ENCODE results near the gene PLA2G6. TPM values are rescaled to one million over a fixed set of nuclear protein-coding genes. Genes with fewer than 3 reads are reported as not detected.

Gene PLA2G6
- polyA plus RNA-seq, 2 of the 4 experiments (the other 2 are of a cell fraction): 7.4 to 7.6 TPM

GRCh38 chr22:38175206-38176118 is 6.2 kb downstream of the PLA2G6 start:
- ChIA-PET POLR2A (no interaction called here), CTCF (interaction anchor here (0.5 to 1.4 kb wide), 5 partner anchors 25 to 672 kb away, joined by 3 to 5 read pairs (median 3); no protein-coding TSS in a partner anchor)
- H3K27ac ChIP-seq: peak overlapping the region in 1 of 2 experiments; percentile 11; a peak in 2 of 6 replicates

DNA sequence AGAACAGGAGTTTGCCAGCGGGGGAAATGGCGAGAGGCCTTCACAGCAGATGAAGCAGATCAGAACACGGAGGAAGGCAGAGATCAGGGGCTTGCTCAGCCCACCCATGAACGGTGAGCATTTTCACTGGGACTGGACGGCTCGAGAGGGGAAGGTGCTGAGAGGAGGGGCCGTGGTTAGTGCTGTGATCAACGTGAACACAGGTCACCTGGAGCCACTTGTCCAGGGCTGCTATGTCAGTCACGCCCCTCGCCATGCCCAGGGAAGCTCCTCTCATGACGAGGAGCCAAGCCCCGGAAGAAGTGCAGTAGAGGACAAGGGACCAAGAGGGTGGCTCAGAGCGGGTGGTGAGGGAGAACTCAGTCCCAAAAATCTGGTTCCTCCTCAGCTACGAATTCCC is 7.0 kb downstream of the PLA2G6 start:
- no peak overlapping the region for H3K4me3 ChIP-seq
- WGBS (ENCODE audit: missing lambda C conversion rate): 76% methylated on average over 9 of the region's 14 CpGs
- FAIRE-seq: no peak

More at GRCh38 chr22:38175206-38176118, 6.2 kb downstream of the PLA2G6 start:
- no peak for ATAC-seq
- Histone ChIP-seq H3K4me1 (peaks cover 50% of the 10 kb centered on the region), H3K4me3 (no peak overlapping the region), H3K9me3 (no peaks in the 10 kb centered on the region), H3K4me2 (no peak overlapping the region)
- no peak for FAIRE-seq
- 92% methylated on average over 17 of the region's 17 CpGs for WGBS (ENCODE audit: missing lambda C conversion rate)
- no peak for TF ChIP-seq MYC (IDR thresholded peaks at IDR 0.05; ENCODE audit: borderline replicate concordance, low read length)
- no peak for TF ChIP-seq NFE2L2 (conservative IDR thresholded peaks at IDR 0.05; ENCODE audit: low read length)
- no peak for TF ChIP-seq RNF2 (IDR thresholded peaks at IDR 0.05; ENCODE audit: borderline replicate concordance, low read depth)
- no peak for TF ChIP-seq TFCP2L1 (CRISPR knock-in tag; IDR thresholded peaks at IDR 0.05)
- TF ChIP-seq CEBPB (IDR thresholded peaks at IDR 0.05): no peak
- no peak for TF ChIP-seq SMC3 (IDR thresholded peaks at IDR 0.05)
- no peak for TF ChIP-seq MAZ (IDR thresholded peaks at IDR 0.05; ENCODE audit: borderline replicate concordance, low read depth, low read length)
- TF ChIP-seq RCOR1 (IDR thresholded peaks at IDR 0.05; ENCODE audit: low read depth, low read length): no peak
- TF ChIP-seq RFX5 (IDR thresholded peaks at IDR 0.05): no peak
- no peak for TF ChIP-seq POLR2A (IDR thresholded peaks at IDR 0.05; ENCODE audit: low read length)
- TF ChIP-seq, protein P1, sequence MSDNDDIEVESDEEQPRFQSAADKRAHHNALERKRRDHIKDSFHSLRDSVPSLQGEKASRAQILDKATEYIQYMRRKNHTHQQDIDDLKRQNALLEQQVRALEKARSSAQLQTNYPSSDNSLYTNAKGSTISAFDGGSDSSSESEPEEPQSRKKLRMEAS (IDR thresholded peaks at IDR 0.05): no peak
- no peak for TF ChIP-seq NR3C1 (IDR thresholded peaks at IDR 0.05)
- no peak for TF ChIP-seq CHD2 (IDR thresholded peaks at IDR 0.05; ENCODE audit: low read length, partially characterized antibody)
- no peak for TF ChIP-seq ELK1 (IDR thresholded peaks at IDR 0.05; ENCODE audit: low read depth, low read length)
- TF ChIP-seq HOXB13 (CRISPR knock-in tag; IDR thresholded peaks at IDR 0.05; ENCODE audit: low read depth): no peak
- no peak for TF ChIP-seq ZFP36 (IDR thresholded peaks at IDR 0.05; ENCODE audit: borderline replicate concordance, partially characterized antibody)
- no peak for TF ChIP-seq CBX2 (IDR thresholded peaks at IDR 0.05; ENCODE audit: borderline replicate concordance, low read depth)
- no peak for TF ChIP-seq FOXS1 (CRISPR knock-in tag; IDR thresholded peaks at IDR 0.05)
- no peak for TF ChIP-seq JUNB (IDR thresholded peaks at IDR 0.05)
- DNase-seq (ENCODE audit: low read depth in 1 of 2, low spot score in 1 of 2): no peak

More for the DNA sequence above, 7.0 kb downstream of the PLA2G6 start:
- Histone ChIP-seq H3K9me3 (no peaks in the 10 kb centered on the region), H3K4me2 (no peak overlapping the region), H3K4me1 (peaks cover 41% of the 10 kb centered on the region), H3K27ac (no peak overlapping the region; a peak in 1 of 6 replicates)
- ATAC-seq (no peak), DNase-seq (ENCODE audit: low read depth in 1 of 2, low spot score in 1 of 2) (no peak)
- TF ChIP-seq ELK1 (IDR thresholded peaks at IDR 0.05; ENCODE audit: low read depth, low read length) (no peak), JUN (IDR thresholded peaks at IDR 0.05) (no peak), MAFK (IDR thresholded peaks at IDR 0.05; ENCODE audit: partially characterized antibody) (no peak), KDM5A (IDR thresholded peaks at IDR 0.05) (no peak), NPAS2 (CRISPR knock-in tag; IDR thresholded peaks at IDR 0.05; ENCODE audit: borderline replicate concordance) (no peak), EHMT2 (IDR thresholded peaks at IDR 0.05; ENCODE audit: low read depth) (no peak), USF2 (IDR thresholded peaks at IDR 0.05) (no peak), FOSB (CRISPR knock-in tag; IDR thresholded peaks at IDR 0.05) (no peak), EP300 (IDR thresholded peaks at IDR 0.05) (no peak)
- TF ChIP-seq, protein P2, sequence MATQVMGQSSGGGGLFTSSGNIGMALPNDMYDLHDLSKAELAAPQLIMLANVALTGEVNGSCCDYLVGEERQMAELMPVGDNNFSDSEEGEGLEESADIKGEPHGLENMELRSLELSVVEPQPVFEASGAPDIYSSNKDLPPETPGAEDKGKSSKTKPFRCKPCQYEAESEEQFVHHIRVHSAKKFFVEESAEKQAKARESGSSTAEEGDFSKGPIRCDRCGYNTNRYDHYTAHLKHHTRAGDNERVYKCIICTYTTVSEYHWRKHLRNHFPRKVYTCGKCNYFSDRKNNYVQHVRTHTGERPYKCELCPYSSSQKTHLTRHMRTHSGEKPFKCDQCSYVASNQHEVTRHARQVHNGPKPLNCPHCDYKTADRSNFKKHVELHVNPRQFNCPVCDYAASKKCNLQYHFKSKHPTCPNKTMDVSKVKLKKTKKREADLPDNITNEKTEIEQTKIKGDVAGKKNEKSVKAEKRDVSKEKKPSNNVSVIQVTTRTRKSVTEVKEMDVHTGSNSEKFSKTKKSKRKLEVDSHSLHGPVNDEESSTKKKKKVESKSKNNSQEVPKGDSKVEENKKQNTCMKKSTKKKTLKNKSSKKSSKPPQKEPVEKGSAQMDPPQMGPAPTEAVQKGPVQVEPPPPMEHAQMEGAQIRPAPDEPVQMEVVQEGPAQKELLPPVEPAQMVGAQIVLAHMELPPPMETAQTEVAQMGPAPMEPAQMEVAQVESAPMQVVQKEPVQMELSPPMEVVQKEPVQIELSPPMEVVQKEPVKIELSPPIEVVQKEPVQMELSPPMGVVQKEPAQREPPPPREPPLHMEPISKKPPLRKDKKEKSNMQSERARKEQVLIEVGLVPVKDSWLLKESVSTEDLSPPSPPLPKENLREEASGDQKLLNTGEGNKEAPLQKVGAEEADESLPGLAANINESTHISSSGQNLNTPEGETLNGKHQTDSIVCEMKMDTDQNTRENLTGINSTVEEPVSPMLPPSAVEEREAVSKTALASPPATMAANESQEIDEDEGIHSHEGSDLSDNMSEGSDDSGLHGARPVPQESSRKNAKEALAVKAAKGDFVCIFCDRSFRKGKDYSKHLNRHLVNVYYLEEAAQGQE (IDR thresholded peaks at IDR 0.05): no peak
- CTCF ChIA-PET: interaction anchor here (0.7 kb wide), 1 partner anchor 11 kb away, joined by 3 read pairs; no protein-coding TSS in a partner anchor
- POLR2A ChIA-PET: no interaction called here
